ENCODE results near the gene SPTLC3.

The SPTLC3 gene

DNA sequence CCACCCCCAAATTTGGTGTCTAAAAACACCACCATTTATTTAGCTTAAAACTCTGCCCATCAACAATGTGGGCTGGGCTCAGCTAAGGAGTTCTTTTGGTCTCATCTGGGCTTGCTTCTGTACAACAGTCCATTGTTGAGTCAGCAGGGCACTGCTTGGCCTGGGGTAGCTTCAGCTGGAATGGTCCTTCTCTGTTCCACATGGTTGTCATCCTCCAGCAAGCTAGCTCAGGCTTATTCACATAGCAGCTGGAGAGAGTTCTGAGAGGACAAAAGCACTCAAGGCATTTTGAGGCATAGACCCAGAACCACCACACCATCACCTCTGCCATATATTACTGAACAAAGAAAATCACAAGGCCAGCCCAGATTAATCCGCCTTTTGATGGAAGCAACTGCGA, 116.7 kb downstream of the SPTLC3 start:
- Histone ChIP-seq H3K4me1 (ENCODE audit: control insufficient read depth in 1 of 2, insufficient read depth in 1 of 2, low read depth in 1 of 2, low read length in 1 of 2) (no peaks in the 10 kb centered on the region), H3K4me3 (ENCODE audit: low read depth in 1 of 2, low read length in 1 of 2) (no peak overlapping the region), H3K27ac (no peak overlapping the region), H3K36me3 (no peaks in the 10 kb centered on the region), H3K27me3 (no peaks in the 10 kb centered on the region), H3K9me3 (no peaks in the 10 kb centered on the region)
- TF ChIP-seq, protein P1, sequence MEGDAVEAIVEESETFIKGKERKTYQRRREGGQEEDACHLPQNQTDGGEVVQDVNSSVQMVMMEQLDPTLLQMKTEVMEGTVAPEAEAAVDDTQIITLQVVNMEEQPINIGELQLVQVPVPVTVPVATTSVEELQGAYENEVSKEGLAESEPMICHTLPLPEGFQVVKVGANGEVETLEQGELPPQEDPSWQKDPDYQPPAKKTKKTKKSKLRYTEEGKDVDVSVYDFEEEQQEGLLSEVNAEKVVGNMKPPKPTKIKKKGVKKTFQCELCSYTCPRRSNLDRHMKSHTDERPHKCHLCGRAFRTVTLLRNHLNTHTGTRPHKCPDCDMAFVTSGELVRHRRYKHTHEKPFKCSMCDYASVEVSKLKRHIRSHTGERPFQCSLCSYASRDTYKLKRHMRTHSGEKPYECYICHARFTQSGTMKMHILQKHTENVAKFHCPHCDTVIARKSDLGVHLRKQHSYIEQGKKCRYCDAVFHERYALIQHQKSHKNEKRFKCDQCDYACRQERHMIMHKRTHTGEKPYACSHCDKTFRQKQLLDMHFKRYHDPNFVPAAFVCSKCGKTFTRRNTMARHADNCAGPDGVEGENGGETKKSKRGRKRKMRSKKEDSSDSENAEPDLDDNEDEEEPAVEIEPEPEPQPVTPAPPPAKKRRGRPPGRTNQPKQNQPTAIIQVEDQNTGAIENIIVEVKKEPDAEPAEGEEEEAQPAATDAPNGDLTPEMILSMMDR (IDR thresholded peaks at IDR 0.05): no peak

DNA sequence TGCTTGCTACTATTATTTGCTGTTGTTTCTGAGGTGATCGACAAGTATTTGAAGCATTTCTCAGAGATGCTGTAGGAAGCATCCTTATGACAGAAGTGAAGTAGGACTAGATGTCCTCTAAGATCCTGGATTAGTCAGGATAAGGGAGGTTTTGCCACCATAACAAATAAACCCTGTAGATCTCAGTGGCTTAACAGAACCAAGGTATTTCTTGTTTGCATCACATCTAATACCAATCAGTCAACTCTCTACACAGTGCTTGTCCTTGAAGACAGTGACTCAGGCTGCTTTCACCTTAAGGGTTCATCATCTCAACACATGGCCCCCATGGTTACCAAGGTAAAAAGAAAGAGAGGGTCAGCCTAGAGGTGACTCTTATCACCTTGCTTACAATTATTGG, 119.4 kb downstream of the SPTLC3 start:
- Histone ChIP-seq H3K9me3 (no peaks in the 10 kb centered on the region), H3K36me3 (no peaks in the 10 kb centered on the region), H3K27ac (no peak overlapping the region), H3K27me3 (no peaks in the 10 kb centered on the region), H3K4me3 (ENCODE audit: low read depth in 1 of 2, low read length in 1 of 2) (no peak overlapping the region), H3K4me1 (ENCODE audit: control insufficient read depth in 1 of 2, insufficient read depth in 1 of 2, low read depth in 1 of 2, low read length in 1 of 2) (no peaks in the 10 kb centered on the region)
- TF ChIP-seq, protein P1 (IDR thresholded peaks at IDR 0.05): no peak

DNA sequence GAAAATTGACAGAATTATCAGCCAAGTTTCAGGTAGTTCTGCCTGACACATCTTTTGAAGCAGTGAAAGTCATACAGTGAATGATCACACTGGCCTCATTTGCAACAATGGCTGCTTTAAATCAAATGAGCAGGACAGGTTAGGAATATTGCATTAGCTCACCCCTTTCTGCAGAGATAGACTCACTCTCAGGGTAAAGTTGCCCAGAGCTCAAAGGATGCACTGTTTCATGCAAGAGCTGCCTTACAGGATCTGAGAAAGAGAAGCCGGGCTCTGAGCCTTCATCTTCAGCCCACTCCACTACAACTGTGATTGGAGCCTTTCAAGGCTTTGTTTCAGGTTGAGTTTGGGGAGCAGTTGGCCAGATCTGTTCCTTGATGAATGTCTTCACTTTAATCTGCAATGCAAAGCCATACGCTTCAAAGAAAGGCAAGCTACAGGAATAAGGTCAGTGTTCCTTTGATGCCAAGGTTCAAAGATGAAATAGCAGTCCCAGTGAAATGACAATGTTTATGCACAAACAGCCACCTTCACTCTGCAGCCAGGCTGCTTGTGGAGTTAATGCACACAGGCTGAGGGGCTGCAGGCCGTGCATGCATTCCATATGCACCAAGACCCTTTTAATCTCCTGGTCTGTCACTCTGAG, 121.4 kb downstream of the SPTLC3 start:
- Histone ChIP-seq H3K27me3 (no peaks in the 10 kb centered on the region), H3K4me3 (ENCODE audit: low read depth in 1 of 2, low read length in 1 of 2) (no peak overlapping the region), H3K27ac (no peak overlapping the region), H3K4me1 (ENCODE audit: control insufficient read depth in 1 of 2, insufficient read depth in 1 of 2, low read depth in 1 of 2, low read length in 1 of 2) (no peaks in the 10 kb centered on the region), H3K9me3 (no peaks in the 10 kb centered on the region), H3K36me3 (no peaks in the 10 kb centered on the region)
- TF ChIP-seq, protein P1 (IDR thresholded peaks at IDR 0.05): no peak

- Histone ChIP-seq H3K27ac (no peak overlapping the region), H3K4me1 (ENCODE audit: control insufficient read depth in 1 of 2, insufficient read depth in 1 of 2, low read depth in 1 of 2, low read length in 1 of 2) (no peaks in the 10 kb centered on the region), H3K9me3 (no peaks in the 10 kb centered on the region), H3K36me3 (no peaks in the 10 kb centered on the region), H3K4me3 (ENCODE audit: low read depth in 1 of 2, low read length in 1 of 2) (no peak overlapping the region), H3K27me3 (no peaks in the 10 kb centered on the region)
- TF ChIP-seq, protein P1 (IDR thresholded peaks at IDR 0.05): no peak
These were observed 121.9 kb downstream of the SPTLC3 start for GRCh38 chr20:13130707-13131103.

GRCh38 chr20:13131688-13132087, 122.9 kb downstream of the SPTLC3 start:
- no peak overlapping the region for H3K4me3 ChIP-seq (ENCODE audit: low read depth in 1 of 2, low read length in 1 of 2)
- H3K27ac ChIP-seq: no peak overlapping the region
- H3K36me3 ChIP-seq: no peaks in the 10 kb centered on the region
- no peaks in the 10 kb centered on the region for H3K27me3 ChIP-seq
- H3K4me1 ChIP-seq (ENCODE audit: control insufficient read depth in 1 of 2, insufficient read depth in 1 of 2, low read depth in 1 of 2, low read length in 1 of 2): no peaks in the 10 kb centered on the region
- TF ChIP-seq, protein P1 (IDR thresholded peaks at IDR 0.05): no peak
- H3K9me3 ChIP-seq: no peaks in the 10 kb centered on the region

Measured in neutrophil (primary cell).